H9 (cell line): Measurements from ENCODE around the gene ADGRL2. TPM values are rescaled to one million over a fixed set of nuclear protein-coding genes. Genes with fewer than 3 reads are reported as not detected.
A peak's percentile ranks its signal among the peaks of the same experiment; 100 is the strongest.

Experiments used
- DNase-seq: peaks from one replicate; pipeline ENCODE4 v3.0.0-alpha.2; 2017
- H2AFZ ChIP-seq: one replicate; pipeline ENCODE4 v1.6.1; 2013; ENCODE audit warnings: mild to moderate bottlenecking, low read length, control low read depth, moderate library complexity
- H2AK5ac ChIP-seq: 2 replicates; pipeline ENCODE4 v1.6.1; 2013; ENCODE audit warnings: low read length, control low read depth, mixed read lengths; ENCODE audit not compliant: insufficient read length
- H2BK120ac ChIP-seq: one replicate; pipeline ENCODE4 v1.6.1; 2013; ENCODE audit warnings: low read depth, mild to moderate bottlenecking, low read length, control low read depth, inconsistent platforms; ENCODE audit not compliant: poor library complexity, severe bottlenecking
- H2BK12ac ChIP-seq: 2 replicates; pipeline ENCODE4 v1.6.1; 2013; ENCODE audit warnings: low read length, control low read depth, mixed read lengths, low read depth; ENCODE audit not compliant: insufficient read length
- H2BK15ac ChIP-seq: 2 replicates; pipeline ENCODE4 v1.6.1; 2013; ENCODE audit warnings: low read depth, low read length, control low read depth
- H2BK20ac ChIP-seq: one replicate; pipeline ENCODE4 v1.6.1; 2013; ENCODE audit warnings: low read depth, mild to moderate bottlenecking, low read length, control low read depth, inconsistent platforms; ENCODE audit not compliant: poor library complexity, severe bottlenecking
- H2BK5ac ChIP-seq: 2 replicates; pipeline ENCODE4 v1.6.1; 2013; ENCODE audit warnings: low read length, control low read depth, mixed read lengths; ENCODE audit not compliant: insufficient read length
- H3K14ac ChIP-seq: 2 replicates; pipeline ENCODE4 v1.6.1; 2013; ENCODE audit warnings: low read length, control low read depth; ENCODE audit not compliant: insufficient read depth
- H3K18ac ChIP-seq: 2 replicates; pipeline ENCODE4 v1.6.1; 2013; ENCODE audit warnings: low read depth, mild to moderate bottlenecking, mixed read lengths, low read length, control low read depth; ENCODE audit not compliant: insufficient read length
- H3K23ac ChIP-seq: 2 replicates; pipeline ENCODE4 v1.6.1; 2013; ENCODE audit warnings: low read length, control low read depth, mixed read lengths, low read depth; ENCODE audit not compliant: insufficient read length
- H3K23me2 ChIP-seq: 2 replicates; pipeline ENCODE4 v1.6.1; 2013; ENCODE audit warnings: low read depth, mild to moderate bottlenecking, mixed read lengths, low read length, control low read depth; ENCODE audit not compliant: insufficient read length, poor library complexity, severe bottlenecking
- H3K27ac ChIP-seq: 2 replicates; pipeline ENCODE4 v1.5.1; 2013; ENCODE audit warnings: low read length, control low read depth, mixed read lengths, low read depth; ENCODE audit not compliant: insufficient read length
- H3K27me3 ChIP-seq: 2 replicates; pipeline ENCODE4 v1.6.1; 2013; ENCODE audit warnings: low read length, control low read depth, inconsistent platforms; ENCODE audit not compliant: insufficient read depth
- H3K4ac ChIP-seq: 2 replicates; pipeline ENCODE4 v1.6.1; 2013; ENCODE audit warnings: low read depth, mild to moderate bottlenecking, control low read depth, inconsistent platforms, low read length, moderate library complexity
- H3K4me1 ChIP-seq: 2 replicates; pipeline ENCODE4 v1.6.1; 2013; ENCODE audit warnings: low read length, control low read depth, inconsistent platforms; ENCODE audit not compliant: insufficient read depth
- H3K4me2 ChIP-seq: 2 replicates; pipeline ENCODE4 v1.6.1; 2013; ENCODE audit warnings: low read length, control low read depth, mixed read lengths; ENCODE audit not compliant: insufficient read length, insufficient read depth
- H3K56ac ChIP-seq: 2 replicates; pipeline ENCODE4 v1.6.1; 2013; ENCODE audit warnings: low read depth, mild to moderate bottlenecking, mixed read lengths, low read length, control low read depth; ENCODE audit not compliant: insufficient read length
- H3K79me1 ChIP-seq: 2 replicates; pipeline ENCODE4 v1.6.1; 2013; ENCODE audit warnings: low read depth, mild to moderate bottlenecking, moderate library complexity, low read length, control low read depth, inconsistent platforms; ENCODE audit not compliant: insufficient read depth, poor library complexity, severe bottlenecking
- H3K79me2 ChIP-seq: 2 replicates; pipeline ENCODE4 v1.6.1; 2013; ENCODE audit warnings: low read length, control low read depth, inconsistent platforms; ENCODE audit not compliant: insufficient read depth
- H3K9ac ChIP-seq: 2 replicates; pipeline ENCODE4 v1.6.1; 2013; ENCODE audit warnings: low read length, control low read depth, mixed read lengths; ENCODE audit not compliant: insufficient read length; ENCODE audit errors: extremely low read depth
- H3K9me3 ChIP-seq: one replicate; pipeline ENCODE4 v1.6.1; 2013; ENCODE audit warnings: low read depth, low read length, inconsistent platforms; ENCODE audit not compliant: control insufficient read depth
- H3T11ph ChIP-seq: one replicate; pipeline ENCODE4 v1.6.1; 2013; ENCODE audit warnings: mild to moderate bottlenecking, low read length, control low read depth, inconsistent platforms
- H4K20me1 ChIP-seq: one replicate; pipeline ENCODE4 v1.6.1; 2013; ENCODE audit not compliant: control insufficient read depth, insufficient read length, insufficient read depth
- H4K5ac ChIP-seq: 2 replicates; pipeline ENCODE4 v1.6.1; 2013; ENCODE audit warnings: low read depth, mild to moderate bottlenecking, mixed read lengths, low read length, control low read depth; ENCODE audit not compliant: insufficient read length
- H4K8ac ChIP-seq: replicated peaks from 2 replicates; pipeline ENCODE4 v1.6.1; 2013; ENCODE audit warnings: low read length, control low read depth, mixed read lengths, low read depth; ENCODE audit not compliant: insufficient read length
- H4K91ac ChIP-seq: 2 replicates; pipeline ENCODE4 v1.6.1; 2013; ENCODE audit warnings: low read depth, mild to moderate bottlenecking, moderate library complexity, mixed read lengths, low read length, control low read depth; ENCODE audit not compliant: insufficient read length
- H3K27ac Mint-ChIP-seq, 3 experiments: 2 replicates in 2 of 3; 3 replicates in 1 of 3; pipeline ENCODE4 v1.8.0; 2020 to 2021; ENCODE audit warnings: mixed read lengths in 3 of 3, mild to moderate bottlenecking in 1 of 3, moderate library complexity in 1 of 3
- H3K27me3 Mint-ChIP-seq: 2 replicates; pipeline ENCODE4 v1.8.0; 2021; ENCODE audit warnings: low read depth, mild to moderate bottlenecking, moderate library complexity, mixed read lengths
- H3K36me3 Mint-ChIP-seq, 3 experiments: 2 replicates in 2 of 3; 3 replicates in 1 of 3; pipeline ENCODE4 v1.8.0; 2020 to 2021; ENCODE audit warnings: low read depth in 3 of 3, mixed read lengths in 3 of 3; ENCODE audit not compliant: insufficient read depth in 1 of 3
- H3K4me1 Mint-ChIP-seq, 2 experiments: 2 replicates each; pipeline ENCODE4 v1.8.0; 2020; ENCODE audit warnings: mixed read lengths in 2 of 2
- H3K4me3 Mint-ChIP-seq, 2 experiments: 2 replicates in 1 of 2; 3 replicates in 1 of 2; pipeline ENCODE4 v1.8.0; 2020 to 2021; ENCODE audit warnings: mild to moderate bottlenecking in 2 of 2, mixed read lengths in 2 of 2, moderate library complexity in 1 of 2
- H3K9me3 Mint-ChIP-seq, 2 experiments: 2 replicates in 1 of 2; 3 replicates in 1 of 2; pipeline ENCODE4 v1.8.0; 2020; ENCODE audit warnings: mild to moderate bottlenecking in 2 of 2, mixed read lengths in 2 of 2, moderate library complexity in 1 of 2
- CTCF ChIP-seq: fragments of 200-600 bp; sonication (generic); conservative IDR thresholded peaks from 3 replicates; pipeline ENCODE4 v1.8.0; 2021; ENCODE audit warnings: antibody characterized with exemption, mild to moderate bottlenecking
- WGBS: extraction: QIAGEN DNeasy Blood & Tissue Kit; methylation state at CpG from one replicate; pipeline ENCODE4 v1.1.7; 2013; ENCODE audit warnings: missing lambda C conversion rate, low lambda C conversion rate, mixed read lengths; ENCODE audit not compliant: insufficient read length; ENCODE audit errors: extremely low coverage; 5-methylcytosine and 5-hydroxymethylcytosine counted together
- total RNA-seq: library from RNA; stranded (reverse); gene quantifications from 2 replicates; pipeline ENCODE4 v1.2.1, GENCODE V29; 2021

Gene ADGRL2
- total RNA-seq, 1 experiment from 2014 or later = 119 TPM

GRCh38 chr1:81823082-81823481 is 22.3 kb downstream of the ADGRL2 start:
- Mint-ChIP-seq H3K27me3 (no peaks in the 10 kb centered on the region), H3K4me1 (peaks cover 53 to 62% of the 10 kb centered on the region in 2 experiments), H3K36me3 (no peaks in the 10 kb centered on the region), H3K9me3 (no peaks in the 10 kb centered on the region; a peak in 1 of 5 replicates), H3K4me3 (no peak overlapping the region), H3K27ac (peak overlapping the region in 1 of 3 experiments; percentile 29; a peak in 2 of 7 replicates)
- H3K79me1 ChIP-seq = peaks cover 8% of the 10 kb centered on the region
- no peak overlapping the region for H4K5ac ChIP-seq
- no peak overlapping the region for H3K14ac ChIP-seq
- no peak overlapping the region for H3K18ac ChIP-seq
- H3K4me1 ChIP-seq = peaks cover 7% of the 10 kb centered on the region
- peaks cover 17% of the 10 kb centered on the region; the same call in 1 of the 2 replicates for H3K79me2 ChIP-seq
- no peak overlapping the region for H3K4ac ChIP-seq
- H2BK120ac ChIP-seq = no peak overlapping the region
- DNase-seq = no peak
- no peaks in the 10 kb centered on the region for H3K27me3 ChIP-seq
- no peaks in the 10 kb centered on the region for H3K23me2 ChIP-seq
- no peak overlapping the region for H2BK15ac ChIP-seq
- no peak overlapping the region for H3K56ac ChIP-seq
- WGBS = no CpG with 5 or more reads among the region's 4 CpGs
- no peak overlapping the region for H3T11ph ChIP-seq
- peak overlapping the region; percentile 93 for H2AK5ac ChIP-seq
- H3K23ac ChIP-seq = peak overlapping the region; percentile 83
- no peaks in the 10 kb centered on the region for H3K9me3 ChIP-seq
- no peak overlapping the region for H2BK20ac ChIP-seq
- H4K20me1 ChIP-seq = no peaks in the 10 kb centered on the region
- no peak overlapping the region for H2BK12ac ChIP-seq
- no peak overlapping the region for H4K8ac ChIP-seq
- no peak overlapping the region for H2AFZ ChIP-seq
- no peak overlapping the region for H3K9ac ChIP-seq
- no peak overlapping the region for H2BK5ac ChIP-seq
- peak overlapping the region; percentile 16 for H3K4me2 ChIP-seq
- no peak for TF ChIP-seq CTCF
- no peak overlapping the region for H3K27ac ChIP-seq
- H4K91ac ChIP-seq = no peak overlapping the region
